Peyer's patch (tissue), 4 donors: ENCODE data around the gene ZIC5. TPM values are rescaled to one million over a fixed set of nuclear protein-coding genes. Genes with fewer than 3 reads are reported as not detected.
"Not testable (repeated sequence)": the region's sequence is repeated elsewhere in the genome, so short reads cannot be mapped to it uniquely, and the experiment has no call there.

Experiments used
- DNase-seq, 3 donors: peaks; one replicate each; pipeline ENCODE4 v3.0.0-alpha.2; 2017 to 2019
- H3K27ac ChIP-seq, 4 donors: fragments of 200-600 bp; sonication (generic); one replicate each; pipeline ENCODE4 v1.5.1; 2016 to 2019
- H3K27me3 ChIP-seq, 2 donors: fragments of 200-600 bp; sonication (generic); one replicate each; pipeline ENCODE4 v1.5.1; 2019
- H3K36me3 ChIP-seq, 3 donors: fragments of 200-600 bp; sonication (generic); one replicate each; pipeline ENCODE4 v1.5.1; 2016 to 2019
- H3K4me1 ChIP-seq, 4 donors: fragments of 200-600 bp; sonication (generic); one replicate each; pipeline ENCODE4 v1.5.1; 2016 to 2019
- H3K4me3 ChIP-seq, 4 donors: fragments of 200-600 bp; sonication (generic); 1 replicate in 3 of 4; 2 replicates in 1 of 4; pipeline ENCODE4 v1.5.1; 2016 to 2019; ENCODE audit warnings: mild to moderate bottlenecking in 1 of 4
- H3K9me3 ChIP-seq, 4 donors: fragments of 200-600 bp; sonication (generic); one replicate each; pipeline ENCODE4 v1.5.1; 2016 to 2019; ENCODE audit warnings: mild to moderate bottlenecking in 1 of 4
- POLR2A ChIP-seq, 2 donors: fragments of 450-650 bp; IDR thresholded peaks; one replicate each; pipeline ENCODE4 v1.5.1; 2017; ENCODE audit warnings: antibody characterized with exemption in 2 of 2, mild to moderate bottlenecking in 2 of 2, moderate library complexity in 2 of 2
- total RNA-seq, 4 donors: library from RNA; depleted of rRNA; stranded (reverse); fragments of >200 nt; gene quantifications; one replicate each; pipeline ENCODE4 v1.1.0, GENCODE V29; 2016
- TF ChIP-seq, protein P1 (sequence below), 6 experiments: fragments of 450-650 bp in 4 of 6; fragments of 200-600 bp in 2 of 6; sonication (generic) in 1 of 6; IDR thresholded peaks; one replicate each; pipeline ENCODE4 v1.5.1; 2017 to 2019; ENCODE audit warnings: antibody characterized with exemption in 6 of 6, mild to moderate bottlenecking in 3 of 6, moderate library complexity in 1 of 6

Gene ZIC5
- total RNA-seq, 4 donors from 2014 or later = not detected

- TF ChIP-seq, protein P1, sequence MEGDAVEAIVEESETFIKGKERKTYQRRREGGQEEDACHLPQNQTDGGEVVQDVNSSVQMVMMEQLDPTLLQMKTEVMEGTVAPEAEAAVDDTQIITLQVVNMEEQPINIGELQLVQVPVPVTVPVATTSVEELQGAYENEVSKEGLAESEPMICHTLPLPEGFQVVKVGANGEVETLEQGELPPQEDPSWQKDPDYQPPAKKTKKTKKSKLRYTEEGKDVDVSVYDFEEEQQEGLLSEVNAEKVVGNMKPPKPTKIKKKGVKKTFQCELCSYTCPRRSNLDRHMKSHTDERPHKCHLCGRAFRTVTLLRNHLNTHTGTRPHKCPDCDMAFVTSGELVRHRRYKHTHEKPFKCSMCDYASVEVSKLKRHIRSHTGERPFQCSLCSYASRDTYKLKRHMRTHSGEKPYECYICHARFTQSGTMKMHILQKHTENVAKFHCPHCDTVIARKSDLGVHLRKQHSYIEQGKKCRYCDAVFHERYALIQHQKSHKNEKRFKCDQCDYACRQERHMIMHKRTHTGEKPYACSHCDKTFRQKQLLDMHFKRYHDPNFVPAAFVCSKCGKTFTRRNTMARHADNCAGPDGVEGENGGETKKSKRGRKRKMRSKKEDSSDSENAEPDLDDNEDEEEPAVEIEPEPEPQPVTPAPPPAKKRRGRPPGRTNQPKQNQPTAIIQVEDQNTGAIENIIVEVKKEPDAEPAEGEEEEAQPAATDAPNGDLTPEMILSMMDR (IDR thresholded peaks at IDR 0.05) = no peak
- TF ChIP-seq POLR2A (IDR thresholded peaks at IDR 0.05) = no peak
- Histone ChIP-seq H3K4me3 (no peak overlapping the region), H3K9me3 (no peaks in the 10 kb centered on the region), H3K27me3 (no peaks in the 10 kb centered on the region), H3K36me3 (no peaks in the 10 kb centered on the region), H3K4me1 (no peaks in the 10 kb centered on the region), H3K27ac (no peak overlapping the region)
- DNase-seq = no peak
These were observed 23.2 kb downstream of the ZIC5 start for GRCh38 chr13:99948411-99948810.

- TF ChIP-seq POLR2A (IDR thresholded peaks at IDR 0.05) = no peak
- TF ChIP-seq, protein P1 (IDR thresholded peaks at IDR 0.05) = no peak
- H3K36me3 ChIP-seq = no peaks in the 10 kb centered on the region
- H3K27me3 ChIP-seq = no peaks in the 10 kb centered on the region
- H3K27ac ChIP-seq = no peak overlapping the region
- DNase-seq = no peak
- H3K4me1 ChIP-seq = no peaks in the 10 kb centered on the region
- H3K4me3 ChIP-seq = no peak overlapping the region
- no peaks in the 10 kb centered on the region for H3K9me3 ChIP-seq
These were observed 23.9 kb downstream of the ZIC5 start for GRCh38 chr13:99947666-99948065.

- not testable (repeated sequence) for H3K27ac ChIP-seq, H3K9me3 ChIP-seq, H3K4me3 ChIP-seq, H3K27me3 ChIP-seq, DNase-seq, H3K36me3 ChIP-seq, H3K4me1 ChIP-seq
These were observed 26.1 kb downstream of the ZIC5 start for GRCh38 chr13:99945515-99945914.

- H3K27ac ChIP-seq = no peak overlapping the region
- H3K4me3 ChIP-seq = no peak overlapping the region
- H3K36me3 ChIP-seq = no peaks in the 10 kb centered on the region
- no peaks in the 10 kb centered on the region for H3K4me1 ChIP-seq
- TF ChIP-seq, protein P1 (IDR thresholded peaks at IDR 0.05) = no peak
- no peak for TF ChIP-seq POLR2A (IDR thresholded peaks at IDR 0.05)
- no peaks in the 10 kb centered on the region for H3K27me3 ChIP-seq
- no peak for DNase-seq
- H3K9me3 ChIP-seq = no peaks in the 10 kb centered on the region
These were observed 27.0 kb downstream of the ZIC5 start for GRCh38 chr13:99944606-99945005.

- Histone ChIP-seq H3K27ac (no peak overlapping the region), H3K27me3 (no peaks in the 10 kb centered on the region), H3K4me3 (no peak overlapping the region), H3K4me1 (no peaks in the 10 kb centered on the region), H3K36me3 (no peaks in the 10 kb centered on the region), H3K9me3 (no peaks in the 10 kb centered on the region)
- TF ChIP-seq, protein P1 (IDR thresholded peaks at IDR 0.05) = no peak
- no peak for TF ChIP-seq POLR2A (IDR thresholded peaks at IDR 0.05)
- no peak for DNase-seq
These were observed 27.5 kb downstream of the ZIC5 start for GRCh38 chr13:99944102-99944501.

DNA sequence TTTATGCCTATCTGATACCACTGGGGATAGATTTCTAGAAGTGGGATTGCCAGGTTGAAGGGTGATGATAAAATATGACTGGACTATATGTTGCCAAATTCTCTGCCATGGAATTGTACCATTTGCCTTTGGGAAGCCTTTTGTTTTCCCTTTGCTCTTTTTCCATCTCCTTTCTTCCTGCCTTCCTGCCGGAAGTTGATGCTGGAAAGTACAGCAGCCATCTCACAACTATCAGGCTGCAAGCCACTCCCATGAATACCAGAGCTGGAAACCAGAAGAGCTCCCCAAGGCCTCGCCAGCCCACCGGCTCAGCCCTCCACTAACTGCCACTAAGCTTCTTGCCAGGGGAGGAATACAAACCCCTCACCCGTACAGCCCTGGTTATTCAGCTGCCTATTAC, 29.7 kb downstream of the ZIC5 start:
- H3K36me3 ChIP-seq = no peaks in the 10 kb centered on the region
- no peak overlapping the region for H3K27ac ChIP-seq
- no peaks in the 10 kb centered on the region for H3K4me1 ChIP-seq
- DNase-seq = no peak
- H3K27me3 ChIP-seq = no peaks in the 10 kb centered on the region
- H3K9me3 ChIP-seq = no peaks in the 10 kb centered on the region
- H3K4me3 ChIP-seq = no peak overlapping the region
- TF ChIP-seq, protein P1 (IDR thresholded peaks at IDR 0.05) = no peak
- TF ChIP-seq POLR2A (IDR thresholded peaks at IDR 0.05) = no peak
